Stimulated activated naive CD8-positive, alpha-beta T cell treated with anti-CD3 and anti-CD28 coated beads, Interleukin-15, Interleukin-2, amounts not matched to agents 100 ng/mL and 50 ng/mL, for 24 hours (primary cell): Measurements from ENCODE around the gene GNB1L.

ENCODE experiments used
- H3K27ac Mint-ChIP-seq: one replicate; pipeline ENCODE4 v1.8.0; 2021; ENCODE audit warnings: mild to moderate bottlenecking, mixed read lengths
- H3K27me3 Mint-ChIP-seq: one replicate; pipeline ENCODE4 v1.8.0; 2021; ENCODE audit warnings: mixed read lengths
- H3K36me3 Mint-ChIP-seq: one replicate; pipeline ENCODE4 v1.8.0; 2021; ENCODE audit warnings: low read depth, mixed read lengths
- H3K4me1 Mint-ChIP-seq: one replicate; pipeline ENCODE4 v1.8.0; 2021; ENCODE audit warnings: low read depth, mixed read lengths
- H3K4me3 Mint-ChIP-seq: one replicate; pipeline ENCODE4 v1.8.0; 2021; ENCODE audit warnings: mild to moderate bottlenecking, mixed read lengths
- H3K9me3 Mint-ChIP-seq: one replicate; pipeline ENCODE4 v1.8.0; 2021; ENCODE audit warnings: mixed read lengths

GNB1L gene

GRCh38 chr22:19864538-19865106 lies 9.9 kb upstream of the GNB1L start:
- Mint-ChIP-seq H3K9me3 (no peaks in the 10 kb centered on the region), H3K36me3 (no peaks in the 10 kb centered on the region), H3K4me3 (no peak overlapping the region), H3K27me3 (no peaks in the 10 kb centered on the region), H3K4me1 (peaks cover 2% of the 10 kb centered on the region), H3K27ac (no peak overlapping the region)

- Mint-ChIP-seq H3K9me3 (no peaks in the 10 kb centered on the region), H3K36me3 (no peaks in the 10 kb centered on the region), H3K4me1 (peaks cover 4% of the 10 kb centered on the region), H3K27me3 (no peaks in the 10 kb centered on the region), H3K27ac (no peak overlapping the region), H3K4me3 (no peak overlapping the region)
Measured at GRCh38 chr22:19863571-19863970, 8.9 kb upstream of the GNB1L start.

DNA sequence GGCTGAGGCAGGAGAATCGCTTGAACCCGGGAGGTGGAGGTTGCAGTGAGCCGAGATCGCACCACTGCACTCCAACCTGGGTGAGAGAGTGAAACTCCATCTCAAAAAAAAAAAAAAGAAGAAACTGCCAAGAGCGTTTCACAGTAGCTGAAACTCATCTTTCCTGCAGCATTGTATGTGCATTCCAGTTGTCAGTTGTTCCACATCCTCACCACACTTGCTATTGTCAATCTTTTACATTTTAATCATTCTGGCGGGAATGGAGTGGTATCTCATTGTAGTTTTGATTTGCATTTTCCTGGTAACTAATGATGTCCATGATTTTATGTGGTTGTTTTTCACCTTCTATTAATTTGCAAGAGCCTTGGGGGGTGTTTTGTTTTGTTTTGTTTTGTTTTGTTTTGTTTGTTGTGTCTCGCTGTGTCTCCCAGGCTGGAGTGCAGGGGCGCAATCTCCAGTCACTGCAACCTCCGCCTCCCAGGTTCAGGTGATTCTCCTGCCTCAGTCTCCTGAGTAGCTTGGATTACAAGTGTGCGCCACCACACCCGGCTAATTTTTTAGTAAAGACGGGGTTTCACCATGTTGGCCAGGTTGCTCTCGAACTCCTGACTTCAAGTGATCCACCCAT lies 8.1 kb upstream of the GNB1L start:
- Mint-ChIP-seq H3K27ac (no peak overlapping the region), H3K9me3 (no peaks in the 10 kb centered on the region), H3K4me1 (peaks cover 7% of the 10 kb centered on the region), H3K27me3 (no peaks in the 10 kb centered on the region), H3K4me3 (no peak overlapping the region), H3K36me3 (no peaks in the 10 kb centered on the region)

DNA sequence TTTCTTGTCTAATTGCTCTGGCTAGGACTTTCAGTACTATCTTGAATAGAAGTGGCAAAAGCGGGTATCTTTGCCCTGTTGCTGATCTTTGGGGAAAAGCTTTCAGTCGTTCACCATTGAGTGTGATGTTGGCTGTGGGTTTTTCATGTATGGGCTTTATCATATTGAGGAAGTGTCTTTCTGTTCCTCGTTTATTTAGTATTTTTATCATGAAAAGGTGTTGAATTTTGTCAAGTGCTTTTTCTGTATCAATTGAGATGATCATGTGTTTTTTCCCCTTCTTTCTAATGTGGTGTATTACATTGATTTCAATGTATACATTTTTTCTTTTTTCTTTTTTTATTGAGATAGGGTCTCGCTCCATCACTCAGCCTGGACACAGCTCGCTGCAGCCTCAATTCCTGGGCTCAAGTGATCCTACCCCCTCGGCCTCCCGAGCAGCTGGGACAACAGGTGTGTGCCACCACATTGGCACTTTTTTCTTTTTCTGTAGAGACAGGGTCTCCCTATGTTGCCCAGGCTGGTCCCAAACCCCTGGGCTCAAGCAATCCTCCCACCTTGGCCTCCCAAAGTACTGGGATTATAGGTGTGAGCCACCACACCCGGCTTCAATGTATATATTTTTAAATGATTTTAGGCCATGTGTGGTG lies 5.3 kb upstream of the GNB1L start:
- peaks cover 4% of the 10 kb centered on the region for H3K36me3 Mint-ChIP-seq
- no peaks in the 10 kb centered on the region for H3K9me3 Mint-ChIP-seq
- H3K27ac Mint-ChIP-seq = peak overlapping the region; percentile 8
- peaks cover 25% of the 10 kb centered on the region for H3K4me1 Mint-ChIP-seq
- H3K4me3 Mint-ChIP-seq = no peak overlapping the region
- H3K27me3 Mint-ChIP-seq = no peaks in the 10 kb centered on the region

- Mint-ChIP-seq H3K36me3 (peaks cover 17% of the 10 kb centered on the region), H3K9me3 (no peaks in the 10 kb centered on the region), H3K4me3 (peak overlapping the region; percentile 33), H3K4me1 (peaks cover 41% of the 10 kb centered on the region), H3K27ac (peak overlapping the region; percentile 95), H3K27me3 (no peaks in the 10 kb centered on the region)
Measured at GRCh38 chr22:19857382-19857781, 2.7 kb upstream of the GNB1L start.

DNA sequence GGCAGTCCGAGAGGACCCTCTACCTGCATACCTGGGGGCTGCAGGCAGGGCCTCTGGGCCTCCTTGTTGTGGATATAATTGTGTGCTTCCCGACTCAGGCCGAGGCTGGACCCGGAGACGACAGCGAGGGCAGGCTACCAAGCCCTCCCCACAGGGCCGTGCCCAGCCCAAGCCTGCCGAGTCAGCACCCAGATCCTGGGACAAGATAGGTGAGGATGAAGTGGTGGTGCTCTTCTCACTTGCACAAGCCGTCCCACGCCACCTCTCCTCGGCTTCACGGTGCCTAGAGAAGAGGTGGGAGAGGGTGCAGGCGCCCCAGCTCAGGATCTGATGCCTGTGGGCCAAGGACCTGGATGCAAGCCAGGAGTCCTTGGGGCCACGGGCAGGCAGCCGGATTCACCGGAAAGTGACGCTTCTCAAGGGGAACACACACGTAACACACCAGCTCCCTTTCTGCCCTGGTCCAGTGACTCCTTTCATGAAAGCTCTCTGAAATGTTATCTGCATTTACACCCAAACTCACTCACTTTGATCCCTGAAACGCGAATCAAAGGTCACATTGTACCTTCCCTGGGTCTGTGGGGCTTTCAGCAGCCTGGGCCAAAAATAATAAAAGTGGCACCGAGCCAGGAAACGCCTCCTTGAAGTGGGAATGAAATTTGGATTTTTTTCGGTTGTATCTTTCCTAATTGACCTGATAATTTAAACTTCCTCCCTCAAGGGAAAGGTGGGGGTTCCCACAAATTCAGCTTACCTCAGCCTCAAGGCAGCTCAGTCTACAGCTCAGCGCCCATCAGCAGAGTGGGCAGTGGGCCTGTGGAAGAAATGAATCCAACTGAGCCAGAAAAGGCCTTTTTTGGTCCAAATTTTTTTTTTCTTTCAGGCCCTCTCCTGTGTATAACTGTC lies 1.1 kb upstream of the GNB1L start:
- H3K36me3 Mint-ChIP-seq = peaks cover 29% of the 10 kb centered on the region
- H3K4me1 Mint-ChIP-seq = peaks cover 46% of the 10 kb centered on the region
- peak overlapping the region; percentile 95 for H3K27ac Mint-ChIP-seq
- H3K9me3 Mint-ChIP-seq = no peaks in the 10 kb centered on the region
- H3K27me3 Mint-ChIP-seq = no peaks in the 10 kb centered on the region
- H3K4me3 Mint-ChIP-seq = peak overlapping the region; percentile 96

DNA sequence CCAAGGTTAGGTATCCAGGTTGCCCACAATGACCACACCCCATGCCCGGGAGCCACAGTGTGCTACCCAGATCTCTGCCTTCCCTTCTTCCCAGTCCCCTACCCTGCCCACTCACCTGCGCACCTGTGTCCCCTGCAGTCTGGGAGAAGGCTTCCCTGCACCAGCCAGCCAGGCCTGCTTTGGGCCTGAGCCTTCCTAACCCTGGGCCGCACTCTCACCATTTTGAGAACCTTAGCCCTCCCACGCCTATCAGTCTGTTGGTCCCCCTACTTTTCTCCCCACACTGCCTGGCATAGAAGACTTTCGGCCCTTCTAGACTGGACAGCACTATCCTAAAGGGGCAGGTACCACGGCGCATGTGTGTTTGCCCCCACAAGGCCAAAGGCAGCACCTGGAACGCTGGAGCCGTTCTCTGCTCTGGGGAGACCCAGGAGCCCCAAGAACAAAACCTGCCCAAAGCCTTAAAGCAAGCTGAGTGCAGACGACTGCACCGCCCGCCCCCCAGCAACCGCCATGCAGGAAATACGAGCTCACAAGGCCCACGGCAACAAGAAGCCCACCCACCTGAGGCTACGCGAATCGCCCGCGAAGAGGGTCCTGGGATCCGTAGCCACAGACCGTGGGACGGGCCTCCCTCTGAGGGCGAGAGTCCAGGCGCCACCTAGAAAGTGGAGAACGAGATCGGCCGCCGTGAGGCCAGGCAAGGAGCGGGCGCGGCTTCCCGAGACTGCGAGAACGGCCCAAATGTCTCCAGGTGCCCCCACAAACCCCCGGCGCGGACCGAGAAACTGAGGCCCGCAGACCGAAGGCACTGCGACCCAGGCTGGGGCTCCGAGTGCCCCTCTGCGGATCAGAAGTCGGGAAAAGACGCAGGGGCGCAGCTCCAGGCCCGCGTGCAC lies 546 bp downstream of the GNB1L start:
- Mint-ChIP-seq H3K9me3 (no peaks in the 10 kb centered on the region), H3K4me3 (peak overlapping the region; percentile 96), H3K27me3 (no peaks in the 10 kb centered on the region), H3K4me1 (peaks cover 51% of the 10 kb centered on the region), H3K36me3 (peaks cover 41% of the 10 kb centered on the region), H3K27ac (peak overlapping the region; percentile 93)

- peak overlapping the region; percentile 93 for H3K27ac Mint-ChIP-seq
Measured at GRCh38 chr22:19853058-19853878, 1.4 kb downstream of the GNB1L start.

DNA sequence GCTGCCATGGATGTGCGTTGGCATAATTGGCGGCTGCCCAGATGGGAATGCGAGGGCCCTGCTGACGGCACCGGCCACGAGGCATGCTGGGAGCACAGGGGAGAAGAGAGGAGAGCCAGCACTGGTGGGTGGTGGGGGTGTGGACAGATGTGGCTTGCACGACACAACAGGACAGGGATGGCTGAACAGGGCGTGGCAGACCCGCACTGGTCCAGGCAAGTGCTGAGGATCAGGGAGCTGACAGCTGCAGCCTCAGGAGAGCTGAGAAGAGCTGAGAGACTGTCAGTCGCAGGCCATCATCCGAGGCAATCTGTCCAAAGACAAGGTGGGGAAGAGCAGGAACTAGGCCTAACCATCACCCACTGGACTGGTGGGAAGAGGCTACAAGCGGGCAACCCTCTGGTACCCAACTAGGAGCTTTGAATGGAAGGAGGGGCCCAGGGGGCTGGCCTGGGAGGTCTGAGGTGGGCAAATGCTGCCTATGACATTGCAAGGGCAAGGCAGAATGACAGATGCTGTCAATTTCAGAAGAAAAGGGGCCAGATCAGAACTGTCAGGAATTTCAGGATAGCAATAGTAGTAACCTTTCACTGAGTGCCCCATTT lies 2.4 kb downstream of the GNB1L start:
- H3K4me1 Mint-ChIP-seq = peaks cover 53% of the 10 kb centered on the region

More at GRCh38 chr22:19853058-19853878, 1.4 kb downstream of the GNB1L start:
- Mint-ChIP-seq H3K9me3 (no peaks in the 10 kb centered on the region), H3K27me3 (no peaks in the 10 kb centered on the region), H3K4me3 (peak overlapping the region; percentile 96), H3K4me1 (peaks cover 59% of the 10 kb centered on the region), H3K36me3 (peaks cover 47% of the 10 kb centered on the region)

DNA sequence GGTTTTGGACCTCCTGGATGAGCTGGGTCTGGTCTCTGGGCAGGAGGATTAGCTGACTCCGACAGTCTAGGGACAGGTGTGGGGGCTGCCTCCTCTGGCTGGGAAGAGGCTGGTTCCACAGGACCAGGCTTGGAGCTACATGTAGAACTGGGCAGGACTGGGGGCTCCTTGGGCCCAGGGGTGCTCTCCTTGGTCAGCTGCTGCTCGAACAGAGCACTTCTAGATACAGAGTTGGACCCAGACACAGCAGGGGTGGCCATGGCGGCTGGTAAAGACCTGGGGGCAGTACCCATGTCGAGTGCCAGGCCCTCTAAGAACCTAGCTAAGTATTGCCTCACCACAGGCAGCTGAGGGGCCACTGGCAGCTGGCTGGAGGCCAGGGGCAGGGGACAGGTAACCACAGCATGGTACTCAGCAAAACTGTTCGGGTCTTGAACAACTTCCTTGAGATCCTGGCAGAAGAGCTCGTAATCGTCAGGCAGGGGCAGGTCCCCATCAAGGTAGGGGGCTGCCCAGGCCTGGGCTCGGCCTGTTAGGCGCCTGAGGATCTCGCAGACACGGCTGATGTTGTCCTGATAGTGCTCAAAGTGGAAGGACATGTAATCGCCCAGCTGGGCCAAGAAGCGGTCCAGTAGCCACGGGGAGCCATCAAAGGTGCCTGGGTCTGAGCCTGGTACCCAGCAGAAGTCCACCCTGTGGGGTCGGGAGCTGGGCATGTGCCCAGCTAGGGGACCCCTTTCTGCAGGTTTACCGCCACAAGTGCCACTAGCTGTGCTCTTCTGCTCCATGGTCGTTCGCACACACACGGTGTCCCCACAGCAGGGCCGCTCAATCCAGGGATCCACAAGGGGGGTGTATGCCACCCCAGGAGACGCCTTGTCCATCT lies 3.1 kb downstream of the GNB1L start:
- H3K9me3 Mint-ChIP-seq = no peaks in the 10 kb centered on the region
- peaks cover 55% of the 10 kb centered on the region for H3K36me3 Mint-ChIP-seq
- peak overlapping the region; percentile 96 for H3K4me3 Mint-ChIP-seq
- H3K27ac Mint-ChIP-seq = no peak overlapping the region
- no peaks in the 10 kb centered on the region for H3K27me3 Mint-ChIP-seq
- peaks cover 45% of the 10 kb centered on the region for H3K4me1 Mint-ChIP-seq

More for the DNA sequence above, 2.4 kb downstream of the GNB1L start:
- Mint-ChIP-seq H3K27ac (peak overlapping the region; percentile 93), H3K4me3 (peak overlapping the region; percentile 96), H3K9me3 (no peaks in the 10 kb centered on the region), H3K36me3 (peaks cover 55% of the 10 kb centered on the region), H3K27me3 (no peaks in the 10 kb centered on the region)

GRCh38 chr22:19850763-19851109 lies 3.9 kb downstream of the GNB1L start:
- no peaks in the 10 kb centered on the region for H3K9me3 Mint-ChIP-seq
- no peak overlapping the region for H3K27ac Mint-ChIP-seq
- peaks cover 40% of the 10 kb centered on the region for H3K4me1 Mint-ChIP-seq
- H3K27me3 Mint-ChIP-seq = no peaks in the 10 kb centered on the region
- peaks cover 51% of the 10 kb centered on the region for H3K36me3 Mint-ChIP-seq
- no peak overlapping the region for H3K4me3 Mint-ChIP-seq

GRCh38 chr22:19849835-19850762 lies 4.6 kb downstream of the GNB1L start:
- peaks cover 42% of the 10 kb centered on the region for H3K4me1 Mint-ChIP-seq
- peak overlapping the region; percentile 50 for H3K27ac Mint-ChIP-seq
- H3K4me3 Mint-ChIP-seq = no peak overlapping the region
- peaks cover 51% of the 10 kb centered on the region for H3K36me3 Mint-ChIP-seq
- H3K9me3 Mint-ChIP-seq = no peaks in the 10 kb centered on the region
- H3K27me3 Mint-ChIP-seq = no peaks in the 10 kb centered on the region
